Activated CD4-positive, alpha-beta T cell treated with anti-CD3 and anti-CD28 coated beads, Interleukin-10, Interleukin-2, amounts not matched to agents 100 ng/mL and 50 ng/mL, durations not matched to agents 16 hours and 8 hours (primary cell): Measurements from ENCODE around the gene PROM1.

Experiments used
- DNase-seq: peaks from one replicate; pipeline ENCODE4 v3.0.0-alpha.2; 2020

Gene PROM1

GRCh38 chr4:16106956-16107355 is 23.1 kb upstream of the PROM1 start:
- no peak for DNase-seq

GRCh38 chr4:16104520-16104919 is 20.7 kb upstream of the PROM1 start:
- no peak for DNase-seq

GRCh38 chr4:16102356-16102755 is 18.5 kb upstream of the PROM1 start:
- DNase-seq: no peak

GRCh38 chr4:16100833-16101232 is 17.0 kb upstream of the PROM1 start:
- DNase-seq: no peak

GRCh38 chr4:16092682-16093319 is 9.0 kb upstream of the PROM1 start:
- DNase-seq: no peak

DNA sequence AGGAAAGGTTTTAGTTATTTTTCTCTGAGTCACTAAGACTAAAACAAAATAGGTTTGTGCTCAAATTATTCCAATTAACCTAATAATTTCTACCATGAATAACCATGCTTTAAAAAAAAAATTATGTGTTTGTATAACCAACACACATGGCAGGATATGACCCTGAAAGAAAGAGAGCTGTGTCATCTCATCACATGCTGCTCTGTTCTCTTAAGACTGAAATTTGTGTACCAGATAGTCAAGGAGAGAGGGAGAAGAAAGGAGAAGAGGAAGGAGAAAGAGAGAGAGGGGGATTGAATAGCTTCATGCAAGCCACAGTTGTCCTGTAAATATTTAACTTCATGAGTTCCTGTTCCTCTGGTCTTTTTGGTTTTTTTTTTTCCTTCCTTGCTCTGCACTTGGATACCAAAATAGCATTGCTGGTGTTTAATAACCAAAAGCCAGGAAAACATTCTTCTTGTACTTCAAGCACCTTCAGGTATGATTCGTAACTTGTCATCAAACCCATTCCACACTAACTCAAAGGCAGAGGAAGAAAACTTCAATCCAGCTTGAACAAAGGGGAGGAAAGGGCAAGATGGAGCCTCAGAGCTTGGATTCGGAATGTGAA is 6.4 kb upstream of the PROM1 start:
- DNase-seq: no peak

DNA sequence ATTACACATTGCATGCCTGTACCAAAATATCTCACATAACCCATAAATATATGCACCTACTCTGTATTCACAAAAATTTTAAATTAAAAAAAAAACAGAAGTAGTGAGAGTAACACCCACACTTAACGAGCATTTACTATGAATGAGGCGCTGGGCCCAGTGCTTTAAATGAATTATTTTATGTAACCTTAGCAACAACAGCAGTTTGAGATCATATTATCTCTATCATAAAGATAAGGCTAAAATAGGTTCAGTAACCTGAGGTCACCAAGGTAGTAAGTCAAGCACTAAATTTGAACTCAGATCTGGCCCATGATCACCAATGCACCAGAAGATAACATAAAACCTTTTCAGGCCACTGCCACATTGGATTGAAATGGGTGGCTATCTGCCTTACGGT is 5.3 kb upstream of the PROM1 start:
- no peak for DNase-seq

GRCh38 chr4:16088601-16089000 is 4.8 kb upstream of the PROM1 start:
- no peak for DNase-seq

- no peak for DNase-seq
These were observed 2.0 kb upstream of the PROM1 start for GRCh38 chr4:16085822-16086221.

DNA sequence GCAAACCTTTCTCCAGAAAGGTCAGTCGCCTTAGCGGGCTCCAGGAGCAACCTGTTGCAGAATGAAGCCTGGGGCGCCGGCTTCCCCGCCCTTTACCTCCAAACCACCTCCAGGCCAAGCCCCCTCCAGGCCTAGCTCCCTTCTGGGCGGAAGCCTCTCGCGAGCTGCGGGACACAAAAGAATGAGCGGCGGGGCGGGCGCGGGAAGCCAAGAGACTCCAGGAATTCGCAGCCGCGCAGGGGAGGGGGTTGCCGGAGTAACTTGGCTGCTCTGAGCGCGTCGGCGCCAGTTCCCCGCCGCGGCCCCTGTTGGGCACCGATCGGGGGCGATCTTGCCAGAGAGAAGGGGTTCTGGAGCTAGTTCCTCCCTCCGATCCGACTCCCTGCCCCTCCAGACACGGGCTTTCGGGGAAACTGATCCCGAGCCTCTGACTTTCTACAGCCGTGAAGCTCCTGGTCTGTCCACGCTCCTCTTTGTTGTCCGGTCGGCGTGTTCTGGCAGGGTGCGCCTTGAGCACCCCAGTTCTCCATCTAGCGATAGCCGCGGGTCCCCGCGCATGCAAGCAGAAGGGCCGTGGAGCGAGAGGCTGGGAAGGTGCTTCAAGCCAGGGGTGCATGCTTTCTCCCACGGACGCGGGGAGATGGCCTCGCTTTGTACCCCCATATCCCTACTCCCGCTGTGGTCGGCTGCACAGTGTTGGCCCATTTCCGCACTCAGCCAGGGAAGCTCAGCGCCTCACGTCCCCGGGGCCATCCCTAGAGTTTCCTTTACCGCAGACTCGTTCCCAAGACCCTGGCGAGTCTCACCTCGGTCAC is 1.2 kb downstream of the PROM1 start:
- DNase-seq: no peak

DNA sequence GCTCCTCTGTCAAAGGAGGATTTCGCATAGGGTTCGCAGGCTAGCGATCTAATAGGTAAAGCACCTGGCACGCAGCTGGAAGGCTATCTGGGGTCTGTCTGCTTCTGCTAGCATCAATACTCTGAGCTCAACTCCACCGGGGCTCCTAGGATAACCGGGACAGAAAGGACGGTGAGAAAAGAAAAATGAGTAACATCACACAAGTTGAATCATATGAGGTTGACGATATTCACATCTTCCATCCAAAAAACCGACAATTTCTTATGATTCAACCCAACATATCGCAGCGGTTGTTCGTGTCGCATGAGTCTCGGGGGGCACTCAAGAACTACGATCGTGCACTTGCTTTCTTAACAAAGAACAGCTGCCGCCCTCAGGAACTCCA is 1.8 kb downstream of the PROM1 start:
- DNase-seq: no peak

GRCh38 chr4:16079046-16079445 is 4.8 kb downstream of the PROM1 start:
- no peak for DNase-seq

DNA sequence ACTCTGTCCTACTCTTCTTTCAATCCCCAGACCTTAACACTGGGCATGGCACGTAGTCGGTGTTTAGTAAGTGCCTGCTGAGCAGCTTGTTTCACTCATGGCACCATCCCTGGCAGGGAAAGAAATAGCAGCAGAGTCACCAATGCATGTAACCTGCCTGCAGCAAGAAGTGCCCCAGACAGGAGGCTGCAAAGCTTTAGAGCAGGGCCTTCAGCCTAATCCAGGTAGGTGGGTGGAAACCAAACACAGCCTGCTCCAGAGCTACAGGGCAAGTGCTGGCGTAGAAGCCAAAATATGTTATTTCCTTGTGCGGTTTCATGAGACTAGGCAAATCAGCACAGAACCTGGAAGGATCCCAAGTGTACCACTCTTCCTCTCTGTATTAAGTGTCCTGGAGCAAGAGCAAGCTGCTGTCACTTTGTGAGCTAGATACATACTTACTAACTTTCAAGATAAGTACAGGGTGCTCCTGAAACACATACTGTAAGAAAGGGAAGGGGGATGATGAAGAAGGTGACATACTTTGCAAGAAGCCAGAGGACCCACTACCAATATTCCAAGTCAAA is 5.5 kb downstream of the PROM1 start:
- DNase-seq: no peak

DNA sequence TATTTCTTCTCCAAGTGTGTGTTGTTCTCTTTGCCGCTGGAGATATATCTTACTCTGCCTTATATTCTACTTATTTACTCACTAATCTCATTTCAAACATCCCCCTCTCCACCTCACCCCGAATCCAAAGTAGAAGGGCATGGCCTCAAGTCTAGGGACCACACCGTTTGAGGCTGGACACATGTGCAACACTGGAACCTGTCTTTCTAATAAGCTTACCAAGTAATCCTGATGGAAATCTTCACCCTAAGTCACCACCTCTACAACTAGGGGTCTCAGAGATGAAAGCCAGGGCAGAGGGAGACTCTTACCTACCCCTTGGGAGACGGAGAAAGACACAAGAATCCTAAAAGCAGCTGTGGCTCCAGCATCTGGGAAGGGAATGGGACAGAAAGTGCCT is 6.0 kb downstream of the PROM1 start:
- no peak for DNase-seq

GRCh38 chr4:16075975-16076757 is 7.7 kb downstream of the PROM1 start:
- no peak for DNase-seq

DNA sequence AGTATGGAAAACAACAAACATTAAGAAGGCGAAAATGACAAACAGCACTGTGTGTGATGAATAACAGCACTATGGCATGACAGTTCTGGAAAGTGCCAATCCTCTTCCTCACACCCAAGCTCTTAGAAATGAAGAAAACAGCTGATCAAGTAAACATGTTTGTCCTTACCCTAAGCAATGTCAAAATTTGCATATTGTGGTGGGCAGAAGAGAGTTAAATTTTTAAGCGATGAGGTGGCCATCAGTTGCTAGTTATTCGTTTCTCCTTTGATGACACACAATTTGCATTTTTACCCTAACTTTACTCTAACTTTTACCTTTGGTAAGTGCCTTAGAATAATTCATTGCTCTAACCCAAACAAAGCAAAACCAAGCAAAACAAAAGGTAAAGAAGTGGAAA is 8.8 kb downstream of the PROM1 start:
- DNase-seq: no peak

DNA sequence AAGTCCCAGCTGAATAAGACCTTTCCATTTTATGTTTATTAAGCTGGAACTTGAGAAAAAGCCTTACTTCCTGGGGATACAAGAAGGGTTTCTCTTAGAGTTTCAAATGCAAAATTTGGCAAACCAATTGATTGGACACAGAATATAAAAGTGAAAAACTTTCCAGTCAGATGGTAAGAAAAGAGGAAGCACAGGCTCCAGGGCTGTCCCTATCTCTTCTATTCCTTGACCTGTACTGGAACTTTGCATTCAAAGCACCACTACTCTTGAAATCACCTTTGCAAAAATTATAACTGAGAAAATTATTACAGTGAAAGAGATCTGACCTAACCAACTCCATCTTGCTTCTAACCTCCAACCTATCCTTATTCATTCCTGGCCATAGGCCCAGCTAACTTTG is 11.7 kb downstream of the PROM1 start:
- no peak for DNase-seq

GRCh38 chr4:16070203-16070602 is 13.6 kb downstream of the PROM1 start:
- no peak for DNase-seq

DNA sequence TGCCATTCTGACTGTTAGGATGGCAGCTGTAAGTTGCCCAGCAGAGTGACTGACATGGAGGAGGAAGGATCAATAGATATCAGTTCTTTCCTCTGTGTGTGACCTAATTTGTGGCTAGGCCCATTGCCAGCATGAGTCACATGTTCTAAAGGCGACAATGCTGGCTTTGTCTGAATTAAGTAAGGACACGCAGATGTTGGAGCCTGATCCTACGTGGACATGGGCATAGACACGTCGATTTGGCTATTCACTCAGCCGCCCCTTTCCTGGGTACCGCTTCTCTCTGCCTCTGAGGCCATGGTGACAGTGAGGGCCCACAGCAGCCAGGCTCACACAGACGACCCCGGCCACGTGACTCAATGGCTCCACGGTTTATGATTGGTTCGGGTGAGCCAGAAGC is 16.3 kb downstream of the PROM1 start:
- DNase-seq: no peak

GRCh38 chr4:16066586-16067128 is 17.2 kb downstream of the PROM1 start:
- no peak for DNase-seq

DNA sequence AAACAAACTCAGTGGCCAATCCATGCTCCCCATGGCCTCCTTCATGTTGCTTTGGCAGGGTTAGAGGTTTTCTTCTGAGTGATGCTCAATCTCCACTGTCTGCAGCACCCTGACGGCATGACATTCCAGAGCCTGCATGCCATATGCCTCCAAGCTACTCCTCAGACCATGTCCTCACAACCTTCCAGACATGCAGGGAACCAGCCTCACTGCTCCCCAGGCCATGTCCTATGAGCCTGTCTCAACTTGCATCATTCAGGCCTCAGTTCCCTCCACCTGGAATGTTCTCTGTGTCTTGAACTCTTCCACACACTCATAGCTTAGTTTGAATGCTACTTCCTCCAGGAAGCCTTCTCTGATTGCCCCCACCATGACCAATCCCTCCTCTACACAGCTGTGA is 18.8 kb downstream of the PROM1 start:
- no peak for DNase-seq

DNA sequence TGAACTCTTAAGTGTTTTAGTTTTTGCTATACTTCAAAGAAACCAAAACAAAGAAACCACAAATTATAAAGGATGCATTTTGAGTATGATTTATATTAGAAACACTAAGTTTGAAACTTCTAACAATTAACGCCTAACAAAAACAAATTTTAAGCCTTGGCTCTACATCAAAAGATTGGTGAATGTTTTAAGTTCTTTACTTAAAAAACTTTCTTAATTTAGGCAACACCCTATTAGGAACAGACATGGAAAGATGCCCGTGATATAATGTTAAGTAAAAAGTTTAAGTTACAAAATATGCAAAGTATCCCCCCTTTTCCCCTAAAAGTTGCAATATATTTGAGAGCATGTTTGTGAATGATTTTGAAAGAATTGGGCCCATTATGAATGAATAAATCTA is 21.2 kb downstream of the PROM1 start:
- DNase-seq: no peak
